ENCODE measurements around the gene SOAT1. TPM values are rescaled to one million over a fixed set of nuclear protein-coding genes. Genes with fewer than 3 reads are reported as not detected.

SOAT1 gene
- total RNA-seq, 1 donor from 2014 or later: 10.3 TPM

- H3K36me3 ChIP-seq: no peaks in the 10 kb centered on the region
- intact Hi-C loops (cut with DNase I): loop anchor here (10.0 kb wide), 1 partner anchor 172 kb away; no protein-coding TSS in a partner anchor
- H3K27ac ChIP-seq: no peak overlapping the region
- no peaks in the 10 kb centered on the region for H3K9me3 ChIP-seq
- H3K4me1 ChIP-seq: peaks cover 16% of the 10 kb centered on the region
- H3K4me3 ChIP-seq: no peak overlapping the region
- no peaks in the 10 kb centered on the region for H3K27me3 ChIP-seq
- no peak for TF ChIP-seq CTCF (IDR thresholded peaks at IDR 0.05)
- TF ChIP-seq POLR2AphosphoS5 (IDR thresholded peaks at IDR 0.05; ENCODE audit: insufficient read depth in 1 of 2, low read depth in 1 of 2): no peak
- TF ChIP-seq POLR2A (IDR thresholded peaks at IDR 0.05): no peak
- DNase-seq (ENCODE audit: extremely low spot score in 2 of 2): no peak
Observed at GRCh38 chr1:179296356-179297104, 2.9 kb downstream of the SOAT1 start.

- Histone ChIP-seq H3K9me3 (no peaks in the 10 kb centered on the region), H3K4me1 (peaks cover 18% of the 10 kb centered on the region), H3K4me3 (no peak overlapping the region), H3K27me3 (no peaks in the 10 kb centered on the region), H3K27ac (no peak overlapping the region), H3K36me3 (no peaks in the 10 kb centered on the region)
- TF ChIP-seq POLR2A (IDR thresholded peaks at IDR 0.05): no peak
- TF ChIP-seq CTCF (IDR thresholded peaks at IDR 0.05): no peak
- TF ChIP-seq POLR2AphosphoS5 (IDR thresholded peaks at IDR 0.05; ENCODE audit: insufficient read depth in 1 of 2, low read depth in 1 of 2): no peak
- intact Hi-C loops (cut with DNase I): loop anchor here (10.0 kb wide), 1 partner anchor 172 kb away; no protein-coding TSS in a partner anchor
- DNase-seq (ENCODE audit: extremely low spot score in 2 of 2): no peak
Observed at GRCh38 chr1:179297105-179297378, 3.4 kb downstream of the SOAT1 start.

GRCh38 chr1:179298952-179299351 lies 5.4 kb downstream of the SOAT1 start:
- no peak for DNase-seq (ENCODE audit: extremely low spot score in 2 of 2)
- H3K36me3 ChIP-seq: peaks cover 0 to 9% of the 10 kb centered on the region in 2 donors
- no peak overlapping the region for H3K4me3 ChIP-seq
- H3K27ac ChIP-seq: no peak overlapping the region
- peaks cover 18% of the 10 kb centered on the region for H3K4me1 ChIP-seq
- intact Hi-C loops (cut with DNase I): loop anchor here (10.0 kb wide), 1 partner anchor 174 kb away; no protein-coding TSS in a partner anchor
- H3K9me3 ChIP-seq: no peaks in the 10 kb centered on the region
- TF ChIP-seq POLR2A (IDR thresholded peaks at IDR 0.05) (no peak), POLR2AphosphoS5 (IDR thresholded peaks at IDR 0.05; ENCODE audit: insufficient read depth in 1 of 2, low read depth in 1 of 2) (no peak), CTCF (IDR thresholded peaks at IDR 0.05) (no peak)
- no peaks in the 10 kb centered on the region for H3K27me3 ChIP-seq

- H3K27ac ChIP-seq: no peak overlapping the region
- no peaks in the 10 kb centered on the region for H3K9me3 ChIP-seq
- no peak for DNase-seq (ENCODE audit: extremely low spot score in 2 of 2)
- no peaks in the 10 kb centered on the region for H3K27me3 ChIP-seq
- no peak for TF ChIP-seq POLR2A (IDR thresholded peaks at IDR 0.05)
- no peak for TF ChIP-seq POLR2AphosphoS5 (IDR thresholded peaks at IDR 0.05; ENCODE audit: insufficient read depth in 1 of 2, low read depth in 1 of 2)
- TF ChIP-seq CTCF (IDR thresholded peaks at IDR 0.05): no peak
- H3K4me1 ChIP-seq: peaks cover 9% of the 10 kb centered on the region
- H3K4me3 ChIP-seq: no peak overlapping the region
- intact Hi-C loops (cut with DNase I): loop anchor here (10.0 kb wide), 1 partner anchor 45 kb away; no protein-coding TSS in a partner anchor
- peaks cover 0 to 9% of the 10 kb centered on the region in 2 donors for H3K36me3 ChIP-seq
Observed at GRCh38 chr1:179300112-179300511, 6.5 kb downstream of the SOAT1 start.

- Histone ChIP-seq H3K27ac (no peak overlapping the region), H3K36me3 (peaks cover 0 to 9% of the 10 kb centered on the region in 2 donors), H3K9me3 (no peaks in the 10 kb centered on the region), H3K4me1 (peaks cover 6% of the 10 kb centered on the region), H3K27me3 (no peaks in the 10 kb centered on the region), H3K4me3 (no peak overlapping the region)
- intact Hi-C loops (cut with DNase I): loop anchor here (10.0 kb wide), 1 partner anchor 47 kb away; no protein-coding TSS in a partner anchor
- DNase-seq (ENCODE audit: extremely low spot score in 2 of 2): no peak
- no peak for TF ChIP-seq POLR2AphosphoS5 (IDR thresholded peaks at IDR 0.05; ENCODE audit: insufficient read depth in 1 of 2, low read depth in 1 of 2)
- TF ChIP-seq CTCF (IDR thresholded peaks at IDR 0.05): no peak
- no peak for TF ChIP-seq POLR2A (IDR thresholded peaks at IDR 0.05)
Observed at GRCh38 chr1:179302070-179302469, 8.5 kb downstream of the SOAT1 start.

All from vagina (tissue), 2 donors.